BE2C (cell line): ENCODE measurements around the gene CDK5RAP2.

Experiments
- DNase-seq: peaks from one replicate; pipeline ENCODE4 v3.0.0-alpha.2; 2020
- H3K27me3 ChIP-seq: fragments of 250-450 bp; sonication (Bioruptor Pico); 2 replicates; pipeline ENCODE4 v1.5.1; 2020; ENCODE audit warnings: mild to moderate bottlenecking
- H3K36me3 ChIP-seq: fragments of 250-450 bp; sonication (Bioruptor Pico); 2 replicates; pipeline ENCODE4 v1.5.1; 2020; ENCODE audit warnings: mild to moderate bottlenecking
- H3K4me1 ChIP-seq: fragments of 250-450 bp; sonication (Bioruptor Pico); 2 replicates; pipeline ENCODE4 v1.5.1; 2020
- H3K4me3 ChIP-seq: 2 replicates; pipeline ENCODE4 v1.5.1; 2011; ENCODE audit warnings: low read depth, low read length
- H3K9me3 ChIP-seq: fragments of 250-450 bp; sonication (Bioruptor Pico); 2 replicates; pipeline ENCODE4 v1.5.1; 2020
- CTCF ChIP-seq: IDR thresholded peaks from 2 replicates; pipeline ENCODE4 v1.5.1; 2012; ENCODE audit warnings: mild to moderate bottlenecking, low read depth, low read length

Gene CDK5RAP2

GRCh38 chr9:120528829-120529228 lies 51.1 kb downstream of the CDK5RAP2 start:
- no peak for TF ChIP-seq CTCF
- no peaks in the 10 kb centered on the region for H3K4me1 ChIP-seq
- no peak for DNase-seq
- H3K36me3 ChIP-seq: peaks cover 73% of the 10 kb centered on the region
- H3K4me3 ChIP-seq: no peak overlapping the region
- no peaks in the 10 kb centered on the region for H3K9me3 ChIP-seq
- H3K27me3 ChIP-seq: no peaks in the 10 kb centered on the region

- H3K4me1 ChIP-seq: no peaks in the 10 kb centered on the region
- no peaks in the 10 kb centered on the region for H3K9me3 ChIP-seq
- no peak overlapping the region for H3K4me3 ChIP-seq
- H3K36me3 ChIP-seq: peaks cover 75% of the 10 kb centered on the region
- DNase-seq: no peak
- no peaks in the 10 kb centered on the region for H3K27me3 ChIP-seq
- TF ChIP-seq CTCF: no peak
These were observed 51.6 kb downstream of the CDK5RAP2 start for GRCh38 chr9:120528327-120528726.

GRCh38 chr9:120526534-120526933 lies 53.4 kb downstream of the CDK5RAP2 start:
- TF ChIP-seq CTCF: no peak
- no peaks in the 10 kb centered on the region for H3K9me3 ChIP-seq
- H3K27me3 ChIP-seq: no peaks in the 10 kb centered on the region
- H3K4me3 ChIP-seq: no peak overlapping the region
- DNase-seq: no peak
- H3K4me1 ChIP-seq: no peaks in the 10 kb centered on the region
- H3K36me3 ChIP-seq: peaks cover 84% of the 10 kb centered on the region

GRCh38 chr9:120524863-120525262 lies 55.1 kb downstream of the CDK5RAP2 start:
- no peak overlapping the region for H3K4me3 ChIP-seq
- DNase-seq: no peak
- no peaks in the 10 kb centered on the region for H3K9me3 ChIP-seq
- no peaks in the 10 kb centered on the region for H3K27me3 ChIP-seq
- no peaks in the 10 kb centered on the region for H3K4me1 ChIP-seq
- TF ChIP-seq CTCF: no peak
- peaks cover 82% of the 10 kb centered on the region for H3K36me3 ChIP-seq

GRCh38 chr9:120524038-120524437 lies 55.9 kb downstream of the CDK5RAP2 start:
- Histone ChIP-seq H3K36me3 (peaks cover 77% of the 10 kb centered on the region), H3K4me1 (no peaks in the 10 kb centered on the region), H3K4me3 (no peak overlapping the region), H3K9me3 (no peaks in the 10 kb centered on the region), H3K27me3 (no peaks in the 10 kb centered on the region)
- no peak for TF ChIP-seq CTCF
- DNase-seq: no peak

- peaks cover 70% of the 10 kb centered on the region for H3K36me3 ChIP-seq
These were observed 57.4 kb downstream of the CDK5RAP2 start for GRCh38 chr9:120522558-120522957.

More at GRCh38 chr9:120522558-120522957, 57.4 kb downstream of the CDK5RAP2 start:
- TF ChIP-seq CTCF: no peak
- Histone ChIP-seq H3K27me3 (no peaks in the 10 kb centered on the region), H3K4me1 (no peaks in the 10 kb centered on the region), H3K9me3 (no peaks in the 10 kb centered on the region), H3K4me3 (no peak overlapping the region)
- DNase-seq: no peak
